GM12891 (cell line): Measurements from ENCODE around the gene CSRP1.

ENCODE experiments used
- PAX5 ChIP-seq: IDR thresholded peaks from 2 replicates; pipeline ENCODE4 v1.6.1; 2011; ENCODE audit warnings: low read length, moderate library complexity, mild to moderate bottlenecking; ENCODE audit not compliant: insufficient read depth, severe bottlenecking
- POLR2A ChIP-seq: IDR thresholded peaks from 2 replicates; pipeline ENCODE4 v1.6.1; 2011; ENCODE audit warnings: low read depth, low read length, control low read depth
- POLR2AphosphoS5 ChIP-seq: IDR thresholded peaks from 2 replicates; pipeline ENCODE4 v1.6.1; 2011; ENCODE audit warnings: low read depth, low read length, control low read depth
- POU2F2 ChIP-seq: IDR thresholded peaks from 2 replicates; pipeline ENCODE4 v1.6.1; 2011; ENCODE audit warnings: low read depth, mild to moderate bottlenecking, control low read depth, low read length, moderate library complexity
- SPI1 ChIP-seq: IDR thresholded peaks from 2 replicates; pipeline ENCODE4 v1.6.1; 2011; ENCODE audit warnings: low read depth, low read length, control low read depth
- TAF1 ChIP-seq: IDR thresholded peaks from 2 replicates; pipeline ENCODE4 v1.6.1; 2011; ENCODE audit warnings: low read depth, low read length, control low read depth

DNA sequence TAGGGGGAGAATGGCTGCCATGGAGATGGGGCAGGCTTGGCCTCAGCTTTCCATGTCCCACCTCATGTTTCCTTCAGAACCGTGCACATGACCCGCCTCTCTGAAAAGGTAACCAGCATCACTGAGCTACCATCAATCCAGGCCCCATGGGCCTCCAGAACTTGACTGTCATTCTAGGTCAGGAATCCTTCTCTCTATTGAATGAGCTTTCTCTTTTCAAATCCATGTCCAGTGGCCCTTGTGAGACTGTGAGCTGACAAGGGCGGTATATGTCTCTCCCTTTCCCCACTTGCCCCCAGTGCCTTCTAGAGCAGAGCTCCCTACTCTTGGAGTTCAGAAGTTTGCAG lies 4.4 kb downstream of the CSRP1 start:
- TF ChIP-seq POLR2AphosphoS5: no peak
- TF ChIP-seq POLR2A: no peak
- no peak for TF ChIP-seq PAX5
- TF ChIP-seq TAF1: no peak
- TF ChIP-seq POU2F2: no peak
- TF ChIP-seq SPI1: no peak
